Adrenal gland (tissue), 12 donors: ENCODE results near the gene COL20A1. TPM values are rescaled to one million over a fixed set of nuclear protein-coding genes. Genes with fewer than 3 reads are reported as not detected.

Source experiments
- DNase-seq, 7 donors: peaks; one replicate each; pipeline ENCODE4 v3.0.0-alpha.2; 2019 to 2020
- H3K27ac ChIP-seq, 5 donors: fragments of 200-600 bp; sonication (generic) in 4 of 5; 1 replicate in 3 of 5; 2 replicates in 2 of 5; pipeline versions ENCODE4 v1.5.1 to v1.8.0; 2016 to 2020; ENCODE audit warnings: mild to moderate bottlenecking in 1 of 5
- H3K27me3 ChIP-seq: fragments of 200-600 bp; 2 replicates; pipeline ENCODE4 v1.8.0; 2021
- H3K36me3 ChIP-seq, 2 donors: fragments of 200-600 bp; replicated peaks in 1 of 2; 1 replicate in 1 of 2; 2 replicates in 1 of 2; pipeline versions ENCODE4 v1.5.1 to v1.8.0; 2018 to 2022
- H3K4me1 ChIP-seq, 2 donors: fragments of 200-600 bp; replicated peaks in 1 of 2; 1 replicate in 1 of 2; 2 replicates in 1 of 2; pipeline versions ENCODE4 v1.5.1 to v1.8.0; 2018 to 2021
- H3K4me3 ChIP-seq, 4 donors: fragments of 200-600 bp; sonication (generic) in 3 of 4; one replicate each; pipeline ENCODE4 v1.5.1; 2016 to 2018
- H3K9me3 ChIP-seq, 3 donors: fragments of 200-600 bp; sonication (generic) in 1 of 3; replicated peaks in 1 of 3; 1 replicate in 2 of 3; 2 replicates in 1 of 3; pipeline versions ENCODE4 v1.5.1 to v1.8.0; 2016 to 2021
- CTCF ChIP-seq, 6 experiments: fragments of 450-650 bp in 4 of 6; fragments of 200-600 bp in 2 of 6; sonication (generic) in 1 of 6; IDR thresholded peaks; 1 replicate in 5 of 6; 2 replicates in 1 of 6; pipeline versions ENCODE4 v1.5.1 to v1.8.0; 2016 to 2021; ENCODE audit warnings: antibody characterized with exemption in 6 of 6, mild to moderate bottlenecking in 2 of 6, moderate library complexity in 1 of 6
- POLR2A ChIP-seq, 2 donors: fragments of 450-650 bp; IDR thresholded peaks; one replicate each; pipeline ENCODE4 v1.6.1; 2017; ENCODE audit warnings: antibody characterized with exemption in 2 of 2, mild to moderate bottlenecking in 2 of 2, moderate library complexity in 1 of 2
- WGBS, 4 donors: extraction: QIAGEN DNeasy Blood & Tissue Kit in 2 of 4; methylation state at CpG; one replicate each; pipeline versions ENCODE4 v1.1.5 to v1.1.7; 2013 to 2017; 5-methylcytosine and 5-hydroxymethylcytosine counted together
- intact Hi-C, 2 donors: fragments of 100-400 bp; cut with DNase I; formaldehyde crosslinking; loops; one replicate each; pipeline versions ENCODE4 v1.14.1 to v1.15.0; 2022 to 2023
- polyA plus RNA-seq, 3 donors: library from polyadenylated mRNA; stranded (reverse); fragments of 200-250 nt in 2 of 3; fragments of 350-450 nt in 1 of 3; fragmentation: Illumina TruSeq in 1 of 3; extraction: RNeasy Lipid Tissue Mini Kit (QIAGEN cat#74804) in 1 of 3; gene quantifications; one replicate each; pipeline ENCODE4 v1.2.3, GENCODE V29; 2013 to 2014
- total RNA-seq, 9 donors: library from RNA; depleted of rRNA in 4 of 9; stranded (reverse); fragments of >200 nt in 4 of 9; fragments of 120-200 nt in 1 of 9; fragmentation: NEBNext Ultra II Directional in 1 of 9; extraction: Animal tissue kit (Norgen Biotek cat#: 25700) in 1 of 9; gene quantifications; one replicate each; pipeline versions ENCODE4 v1.1.0 to v1.2.4, GENCODE V29; 2013 to 2023
- donor health status: healthy with polysubstance abuse.
- donor health status: Bipolar disorder and iron deficiency.
- donor health status: DM: yes; HTN: yes; CAD: no.
- donor health status: DM: no; HTN: no; CAD: no.
- donor health status: DM: no; HTN: no; CAD: no.
- donor health status: DM: yes; HTN: yes; CAD: no.

COL20A1 gene
- total and polyA plus RNA-seq, 12 donors: 0.09 to 0.97 (median 0.26) TPM; not detected in 6

GRCh38 chr20:63345328-63346100, 52.5 kb downstream of the COL20A1 start:
- intact Hi-C loops: no loop called here
- no peak overlapping the region for H3K27ac ChIP-seq
- no peaks in the 10 kb centered on the region for H3K36me3 ChIP-seq
- no peak for TF ChIP-seq CTCF (IDR thresholded peaks at IDR 0.05)
- 69 to 80% (median 75%) methylated on average over 13 to 27 of the region's 27 CpGs for WGBS, 4 donors
- no peaks in the 10 kb centered on the region for H3K9me3 ChIP-seq
- no peaks in the 10 kb centered on the region for H3K27me3 ChIP-seq
- no peaks in the 10 kb centered on the region for H3K4me1 ChIP-seq
- DNase-seq: peak in 1 of 7 donors; percentile 28
- H3K4me3 ChIP-seq: no peak overlapping the region

GRCh38 chr20:63346131-63347080, 53.4 kb downstream of the COL20A1 start:
- Histone ChIP-seq H3K27ac (no peak overlapping the region), H3K4me1 (no peaks in the 10 kb centered on the region), H3K4me3 (no peak overlapping the region), H3K27me3 (no peaks in the 10 kb centered on the region), H3K9me3 (no peaks in the 10 kb centered on the region), H3K36me3 (no peaks in the 10 kb centered on the region)
- TF ChIP-seq POLR2A (IDR thresholded peaks at IDR 0.05) (no peak), CTCF (IDR thresholded peaks at IDR 0.05) (no peak)
- intact Hi-C loops: no loop called here
- WGBS, 4 donors: 61 to 70% (median 65%) methylated on average over 24 to 50 of the region's 50 CpGs
- peak in 5 of 7 donors; percentile 29 to 74 (median 66) for DNase-seq

- Histone ChIP-seq H3K4me3 (no peak overlapping the region), H3K27me3 (no peaks in the 10 kb centered on the region), H3K9me3 (no peaks in the 10 kb centered on the region), H3K36me3 (no peaks in the 10 kb centered on the region), H3K4me1 (no peaks in the 10 kb centered on the region), H3K27ac (no peak overlapping the region)
- no peak for DNase-seq
- TF ChIP-seq CTCF (IDR thresholded peaks at IDR 0.05) (no peak), POLR2A (IDR thresholded peaks at IDR 0.05) (no peak)
- intact Hi-C loops: no loop called here
- 74 to 88% (median 85%) methylated on average over 4 to 33 of the region's 33 CpGs for WGBS, 4 donors
Measured at GRCh38 chr20:63347081-63347741, 54.2 kb downstream of the COL20A1 start.
